Glomerular visceral epithelial cell (primary cell): ENCODE results near the gene VEGFA.
"Not testable (repeated sequence)": the region's sequence is repeated elsewhere in the genome, so short reads cannot be mapped to it uniquely, and the experiment has no call there.

ENCODE experiments used
- DNase-seq: peaks from one replicate; pipeline ENCODE4 v3.0.0-alpha.2; 2016; ENCODE audit errors: extremely low spot score

The VEGFA gene

GRCh38 chr6:43803055-43803782 lies 33.2 kb downstream of the VEGFA start:
- DNase-seq, result no peak

- DNase-seq, result peak; percentile 53
Observed at GRCh38 chr6:43803783-43804549, 34.0 kb downstream of the VEGFA start.

GRCh38 chr6:43804550-43805223 lies 34.7 kb downstream of the VEGFA start:
- no peak for DNase-seq

DNA sequence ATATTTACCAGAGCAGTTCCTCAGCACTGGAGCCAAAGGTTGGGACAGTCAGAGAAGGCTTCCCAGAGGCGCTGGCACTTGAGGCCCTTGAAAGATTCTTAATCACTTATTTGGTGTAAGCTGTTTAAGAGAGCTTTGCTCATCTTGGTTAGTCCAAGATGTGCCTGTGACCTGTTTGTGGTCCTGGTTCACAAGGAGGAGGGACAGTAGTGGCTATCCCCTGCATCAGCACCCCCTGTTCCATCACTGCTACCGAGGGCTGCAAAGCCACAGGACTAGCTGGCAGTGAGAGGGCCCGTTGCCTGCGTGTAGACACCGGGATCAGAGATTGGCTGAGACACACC lies 35.7 kb downstream of the VEGFA start:
- no peak for DNase-seq

DNA sequence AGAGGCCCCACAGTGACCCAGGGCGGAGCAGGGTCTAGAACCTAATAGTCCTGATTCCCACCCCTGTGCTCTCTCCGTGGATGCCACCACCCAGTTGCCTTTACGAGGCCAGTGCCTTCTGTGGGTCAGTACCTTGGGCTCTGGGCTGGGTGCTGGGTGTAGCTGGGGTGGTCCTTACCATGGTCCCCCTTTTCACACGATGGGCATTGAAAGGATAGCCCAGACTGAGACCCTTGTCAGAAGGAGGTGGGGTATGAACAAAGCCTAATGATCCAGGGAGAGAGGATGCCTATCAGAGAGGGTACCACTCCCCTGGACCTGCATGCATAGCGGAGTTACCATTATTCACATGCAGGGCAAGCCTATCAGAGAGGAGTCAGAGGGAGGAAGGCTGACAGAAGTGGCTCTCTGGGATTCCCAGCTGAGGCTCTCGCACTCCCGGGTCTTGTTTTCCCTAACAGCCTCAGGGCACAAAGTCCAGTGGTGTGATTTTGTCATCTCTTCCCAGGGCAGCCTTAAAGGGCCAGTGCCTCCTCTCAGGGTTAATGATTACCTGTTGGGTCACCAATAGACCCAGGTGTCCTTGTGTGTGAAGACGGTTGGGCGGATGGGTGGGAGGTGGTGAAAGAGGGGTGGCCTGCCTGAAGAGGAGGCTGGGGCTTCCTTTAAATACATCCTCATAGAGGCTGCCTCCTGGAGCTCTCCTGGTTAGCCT lies 36.2 kb downstream of the VEGFA start:
- peak; percentile 22 for DNase-seq

DNA sequence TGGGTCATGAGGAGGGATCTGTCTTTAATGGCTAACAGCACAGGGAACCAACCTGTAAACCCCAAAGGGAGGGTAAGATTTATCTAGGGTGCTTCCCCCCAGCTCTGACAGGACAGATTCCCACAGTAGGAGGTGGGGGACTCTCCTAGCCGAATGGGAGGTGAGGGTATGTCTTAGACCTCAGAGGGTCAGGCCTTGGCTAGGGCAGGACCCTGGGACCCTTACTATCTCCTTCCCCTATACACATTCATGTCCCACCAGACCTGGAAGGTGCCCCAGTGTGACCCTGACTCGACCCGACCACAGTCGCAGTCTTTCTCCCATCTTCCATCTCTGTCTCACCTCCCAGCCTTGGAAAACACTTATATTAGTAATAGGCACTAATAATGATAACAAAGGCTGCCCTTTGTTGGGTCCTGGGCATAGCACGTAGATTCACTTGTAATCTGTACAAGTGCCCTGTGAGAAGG lies 36.8 kb downstream of the VEGFA start:
- DNase-seq, result no peak

- DNase-seq, result no peak
Observed at GRCh38 chr6:43807228-43808061, 37.4 kb downstream of the VEGFA start.

DNA sequence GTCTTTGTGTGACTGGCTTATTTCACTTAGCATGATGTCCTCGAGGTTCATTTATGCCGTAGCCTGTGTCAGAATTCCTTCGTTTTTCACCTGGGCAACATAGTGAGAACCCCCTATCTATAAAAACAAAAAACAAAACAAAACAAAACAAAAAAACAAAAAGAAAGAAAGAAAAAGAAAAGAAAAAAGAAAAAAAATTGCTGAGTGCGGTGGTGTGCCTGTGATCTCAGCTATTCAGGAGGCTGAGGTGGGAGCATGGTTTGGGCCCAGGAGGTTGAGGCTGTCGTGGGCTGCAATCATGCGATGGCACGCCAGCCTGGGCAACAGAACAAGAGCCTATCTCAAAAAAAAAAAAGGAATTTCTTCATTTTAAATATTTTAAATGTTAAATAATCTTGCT lies 38.4 kb downstream of the VEGFA start:
- no peak for DNase-seq

DNA sequence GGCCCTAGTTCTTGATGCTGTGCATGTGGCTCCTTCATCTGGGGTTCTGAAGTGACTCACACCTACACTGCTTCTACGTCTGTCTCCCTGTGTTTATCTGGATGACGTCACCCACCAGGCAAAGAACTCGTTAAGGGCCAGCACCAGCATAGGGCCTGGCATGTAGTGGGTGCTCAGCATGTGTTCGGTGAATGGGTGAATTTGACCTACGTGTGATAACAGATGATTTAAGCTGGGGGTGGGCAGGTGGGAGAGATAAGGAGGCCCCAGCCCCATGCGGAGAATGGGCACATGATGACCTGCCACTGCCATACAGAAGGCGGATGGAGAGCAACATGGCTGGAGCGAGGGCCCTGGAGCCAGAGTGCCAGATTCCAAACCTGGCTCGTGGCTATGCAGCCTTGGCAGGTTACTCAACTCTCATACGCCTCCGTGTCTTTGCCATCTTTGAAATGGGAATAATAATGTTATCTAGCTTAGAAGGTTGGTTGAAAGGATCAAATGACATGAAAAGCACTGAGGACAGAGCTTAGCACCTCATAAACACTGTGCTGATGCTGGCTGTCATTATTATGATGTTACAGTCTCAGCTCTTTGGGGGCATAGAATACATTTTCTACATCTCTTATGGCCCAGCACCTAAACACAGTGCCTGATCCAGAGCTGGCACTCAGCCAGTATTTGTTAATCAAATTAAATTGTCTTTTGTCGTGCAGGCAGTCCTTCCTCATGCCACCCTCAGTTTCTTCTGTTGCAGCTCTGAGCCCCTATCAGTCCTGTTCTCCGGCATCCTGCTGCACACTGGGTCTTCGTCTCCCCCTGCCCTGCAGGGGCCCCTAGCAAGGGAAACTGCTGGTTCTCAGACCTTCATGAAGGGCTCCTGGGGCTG lies 39.6 kb downstream of the VEGFA start:
- peak; percentile 70 for DNase-seq

DNA sequence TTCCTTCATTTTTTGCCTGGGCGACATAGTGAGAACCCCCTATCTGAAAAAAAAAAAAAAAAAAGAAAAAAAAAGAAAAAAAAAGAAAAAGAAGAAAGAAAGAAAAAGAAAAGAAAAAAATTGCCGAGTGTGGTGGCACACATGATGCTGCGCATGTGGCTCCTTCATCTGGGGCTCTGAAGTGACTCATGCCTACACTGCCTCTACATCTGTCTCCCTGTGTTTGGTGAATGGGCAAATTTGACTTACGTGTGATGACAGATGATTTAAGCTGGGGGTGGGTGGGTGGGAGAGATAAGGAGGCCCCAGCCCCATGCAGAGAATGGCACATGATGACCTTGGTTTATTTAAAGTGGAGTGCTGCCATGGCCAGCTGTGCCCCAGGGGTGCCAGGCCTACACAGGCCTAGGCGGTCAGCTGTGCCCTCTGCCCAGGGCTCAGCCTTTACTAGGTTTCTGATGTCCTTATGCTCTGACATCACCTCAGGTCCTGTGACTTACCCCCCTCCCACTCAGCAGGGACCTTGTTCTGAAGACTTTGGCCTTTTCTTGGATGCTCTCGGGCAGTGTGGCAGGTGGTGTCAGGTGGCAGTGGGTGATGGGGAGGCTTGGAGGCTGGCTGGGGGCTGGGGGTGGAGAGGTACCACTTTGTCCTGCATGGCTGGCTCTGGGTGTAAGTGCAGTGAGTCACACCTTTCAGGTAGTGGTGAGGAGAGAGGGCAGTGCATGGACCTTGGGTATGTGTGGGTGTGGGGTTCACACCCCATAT lies 41.1 kb downstream of the VEGFA start:
- no peak for DNase-seq

DNA sequence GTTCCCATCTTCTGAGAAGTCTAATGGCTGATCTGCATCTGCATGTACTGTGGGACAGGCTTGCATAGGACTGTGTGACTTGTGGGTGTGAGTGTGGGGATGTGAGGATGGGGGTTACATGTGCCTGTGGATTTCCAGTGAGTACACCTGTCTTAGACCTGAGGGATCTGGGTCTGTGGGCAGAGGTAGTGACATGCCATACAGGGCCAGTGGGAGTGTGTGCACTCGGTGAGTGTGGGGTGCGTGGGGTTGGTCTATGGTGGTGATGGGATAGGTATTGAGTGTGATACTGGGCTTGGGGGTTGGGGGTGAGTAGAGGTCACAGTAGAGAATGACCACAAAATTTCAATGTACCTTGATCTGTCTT lies 41.7 kb downstream of the VEGFA start:
- DNase-seq, result no peak

- DNase-seq, result no peak
Observed at GRCh38 chr6:43812850-43813578, 43.0 kb downstream of the VEGFA start.

- DNase-seq, result no peak
Observed at GRCh38 chr6:43814111-43814510, 44.1 kb downstream of the VEGFA start.

GRCh38 chr6:43814865-43815264 lies 44.9 kb downstream of the VEGFA start:
- DNase-seq, result no peak

DNA sequence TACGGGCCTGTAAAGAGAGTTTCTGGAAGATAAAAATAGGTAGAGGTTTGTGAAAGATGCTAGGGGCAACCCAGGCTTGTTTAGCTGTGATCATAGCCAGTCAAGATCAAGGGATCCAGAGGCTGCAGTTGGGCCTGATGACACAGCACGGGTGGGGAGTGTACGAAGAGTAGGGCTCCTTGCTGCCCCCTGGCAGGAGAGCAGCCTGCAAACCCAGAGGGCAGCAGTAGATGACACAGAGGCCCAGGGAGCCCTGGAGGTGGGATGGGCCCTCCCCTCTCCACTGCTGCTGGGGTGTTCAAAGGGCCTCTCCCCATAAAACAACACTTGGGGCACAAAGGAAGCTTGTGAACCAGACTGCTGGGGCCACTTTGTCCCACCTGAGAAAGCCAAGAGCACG lies 47.2 kb downstream of the VEGFA start:
- peak; percentile 44 for DNase-seq

DNA sequence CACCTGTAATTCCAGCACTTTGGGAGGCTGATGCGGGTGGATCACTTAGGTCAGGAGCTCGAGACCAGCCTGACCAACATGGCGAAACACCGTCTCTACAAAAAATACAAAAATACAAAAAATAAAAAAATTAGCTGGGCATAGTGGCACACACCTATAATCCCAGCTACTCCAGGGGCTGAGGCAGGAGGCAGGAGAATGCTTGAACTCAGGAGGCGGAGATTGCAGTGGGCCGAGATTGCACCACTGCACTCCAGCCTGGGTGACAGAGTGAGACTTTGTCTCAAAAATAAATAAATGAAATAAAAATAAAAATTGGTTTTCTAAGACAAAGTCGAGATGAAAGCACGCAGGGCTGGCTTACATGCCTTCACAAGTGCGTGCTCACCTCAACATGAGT lies 49.0 kb downstream of the VEGFA start:
- not testable (repeated sequence) for DNase-seq

DNA sequence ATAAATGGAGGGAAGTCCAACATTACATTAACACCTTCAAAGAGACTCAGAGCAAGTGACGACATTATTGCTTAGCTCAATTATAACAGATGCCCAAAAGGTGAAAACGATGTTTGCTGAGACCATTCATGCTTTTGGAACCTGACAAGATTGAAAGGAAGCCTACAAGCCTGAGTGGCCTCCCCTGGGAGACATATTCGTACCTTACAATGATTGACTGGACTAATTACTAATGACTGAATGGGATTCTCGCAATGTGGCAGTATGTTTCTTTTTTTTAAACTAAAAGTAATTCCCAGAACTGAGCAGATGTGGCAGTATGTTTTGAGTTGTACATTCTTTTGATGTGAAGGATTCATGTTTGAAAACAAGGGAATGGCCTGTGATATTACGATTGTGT lies 49.9 kb downstream of the VEGFA start:
- no peak for DNase-seq

DNA sequence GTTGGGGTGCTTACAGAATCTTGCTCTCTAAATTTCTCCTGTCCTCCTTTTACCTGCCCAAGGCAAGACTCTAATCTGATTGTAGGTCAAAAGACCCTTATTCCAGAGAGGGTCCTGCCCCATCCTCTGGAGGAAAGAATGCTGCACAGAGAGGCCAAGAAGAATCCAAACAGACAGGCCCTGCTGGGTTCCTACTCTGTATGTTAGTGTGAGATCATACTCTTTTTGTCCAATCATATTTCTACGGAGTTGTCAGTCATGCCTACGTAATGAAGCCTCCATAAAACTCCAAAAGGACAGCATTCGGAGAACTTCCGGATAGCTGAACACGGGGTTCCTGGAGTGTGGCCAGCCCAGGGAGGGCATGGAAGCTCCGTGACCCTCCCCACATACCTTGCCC lies 50.5 kb downstream of the VEGFA start:
- DNase-seq, result no peak
